NCI-H2227 treated with DMSO at 0.1 percent for 48 hours (cell line): ENCODE results near the gene BCL2.

ENCODE experiments used
- DNase-seq: peaks from one replicate; lab custom pipeline; 2025; lab: John Stamatoyannopoulos, UW

Gene BCL2

DNA sequence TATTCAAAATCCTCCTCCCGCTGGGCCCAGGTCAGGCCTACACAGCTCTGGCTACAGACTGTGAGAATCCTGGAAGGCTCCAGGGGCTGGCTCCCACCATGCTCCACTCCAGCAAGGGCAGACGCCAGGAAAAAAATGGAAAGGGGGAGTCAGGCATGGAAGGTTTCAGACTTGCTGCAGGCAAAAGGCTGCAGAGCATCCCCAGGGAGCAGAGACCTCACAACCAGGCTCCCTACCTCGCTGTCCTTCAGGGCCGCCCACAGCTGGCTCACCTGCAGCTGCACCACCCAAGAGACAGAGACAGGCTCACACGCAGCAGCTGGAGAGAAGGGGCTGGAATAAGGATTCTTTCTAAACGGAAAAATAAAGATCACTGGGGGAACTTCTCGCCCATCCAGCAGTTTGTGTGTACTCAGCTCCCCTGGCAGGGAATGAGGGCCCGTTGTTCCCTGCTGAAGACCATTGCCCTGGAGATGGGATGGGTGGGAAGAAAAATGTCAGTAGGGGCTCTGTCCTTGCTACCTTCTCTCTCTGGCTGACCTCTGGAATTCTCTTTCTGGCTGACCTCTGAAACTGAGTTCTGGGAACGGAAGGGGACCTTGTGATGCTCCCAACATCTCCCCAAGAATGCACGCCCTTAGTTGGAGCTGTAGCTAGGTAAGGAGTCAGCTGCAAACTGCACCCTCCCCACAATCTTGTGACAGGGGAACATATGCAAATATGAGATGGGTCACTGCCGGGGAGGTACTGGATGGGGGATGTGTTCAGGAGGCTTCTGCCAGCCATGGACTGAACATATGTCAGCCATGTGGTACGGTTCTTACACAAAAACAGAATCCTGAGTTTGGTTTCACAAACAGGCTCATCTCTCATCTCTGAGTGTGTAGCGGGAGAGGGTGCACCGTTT lies 34.5 kb downstream of the BCL2 start:
- DNase-seq, result no peak

DNA sequence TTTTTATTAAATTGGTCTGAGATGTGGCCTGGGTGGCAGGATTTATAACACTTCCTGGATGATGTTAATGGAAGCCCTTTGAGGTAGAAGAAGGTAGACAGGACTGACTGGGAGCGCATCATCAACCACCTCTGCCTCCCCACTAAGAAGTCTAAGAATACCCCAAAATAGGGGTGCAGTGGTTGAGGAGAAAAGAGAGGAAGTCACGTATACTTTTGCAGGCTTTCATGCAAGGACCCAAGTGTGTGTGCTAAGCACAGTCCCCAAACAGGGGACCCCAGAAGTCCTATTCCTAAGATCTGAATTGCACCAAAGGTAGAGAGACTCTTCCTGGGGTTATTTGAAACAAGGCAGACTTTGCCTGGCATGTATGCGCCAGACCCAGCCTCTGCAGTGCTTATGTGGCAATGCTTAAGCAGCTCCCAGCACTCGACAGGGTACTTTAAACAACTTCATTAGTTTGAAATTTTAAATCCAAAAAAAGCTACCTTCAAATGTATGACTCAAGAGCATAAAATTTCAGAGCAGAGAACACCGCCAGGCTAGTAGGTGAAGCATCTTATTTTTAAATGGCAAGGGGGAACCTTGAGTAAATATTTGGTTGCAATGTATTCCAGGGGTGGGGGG lies 35.3 kb downstream of the BCL2 start:
- DNase-seq, result no peak

DNA sequence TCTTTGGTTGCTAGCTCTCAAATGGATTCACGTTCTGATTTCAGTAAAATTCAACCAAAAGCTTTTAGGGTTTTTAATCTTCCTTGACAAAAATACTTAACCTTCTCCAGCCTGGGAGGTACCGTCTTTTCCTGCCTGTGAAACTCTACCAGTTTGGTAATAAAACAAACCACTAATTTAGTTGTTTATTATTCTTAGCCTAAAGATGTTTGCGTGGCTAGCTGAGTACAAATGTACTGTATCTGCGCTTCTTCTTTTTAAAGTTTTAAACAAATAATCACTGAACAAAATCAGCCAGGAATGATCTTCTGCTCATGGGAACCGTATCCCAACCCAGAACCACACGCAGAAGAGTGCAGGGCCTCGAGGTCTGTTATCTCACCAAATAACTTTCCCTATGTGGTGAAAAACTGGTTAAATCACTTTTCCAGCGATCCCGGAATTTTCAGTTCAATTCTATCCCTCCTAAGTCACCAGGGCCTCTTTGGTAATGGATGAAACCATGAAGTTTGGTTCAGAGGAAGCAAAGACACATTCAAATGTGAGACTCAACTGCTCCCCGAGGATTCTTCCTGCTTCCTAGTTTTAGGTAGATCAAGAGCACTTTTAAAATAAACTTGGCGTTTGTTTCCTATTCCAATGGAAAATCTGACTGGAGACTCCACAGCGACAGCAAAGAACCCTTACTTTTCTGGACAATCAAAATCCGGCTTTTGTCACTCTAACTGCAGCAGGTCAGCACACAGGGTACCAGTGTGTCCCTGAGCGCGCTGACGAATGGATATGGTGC lies 36.1 kb downstream of the BCL2 start:
- DNase-seq, result no peak

DNA sequence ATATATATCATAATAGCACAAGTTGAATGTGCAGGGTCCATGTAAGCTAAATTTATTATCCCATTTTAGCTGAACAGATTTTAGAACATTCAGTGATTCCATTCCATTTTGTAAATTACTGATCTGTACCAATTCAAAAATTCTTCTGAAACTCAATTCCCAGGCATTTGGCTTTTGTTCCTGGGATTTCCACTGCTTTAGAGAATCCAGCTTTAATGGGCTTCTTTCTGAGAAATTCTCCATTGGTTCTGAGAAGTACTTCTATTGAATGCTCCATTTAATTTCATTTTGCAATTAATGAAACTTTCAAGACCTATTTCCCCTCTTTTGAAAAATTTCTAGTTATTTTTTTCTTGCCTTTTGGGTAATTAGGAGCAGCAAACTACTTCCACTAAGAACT lies 36.8 kb downstream of the BCL2 start:
- no peak for DNase-seq

DNA sequence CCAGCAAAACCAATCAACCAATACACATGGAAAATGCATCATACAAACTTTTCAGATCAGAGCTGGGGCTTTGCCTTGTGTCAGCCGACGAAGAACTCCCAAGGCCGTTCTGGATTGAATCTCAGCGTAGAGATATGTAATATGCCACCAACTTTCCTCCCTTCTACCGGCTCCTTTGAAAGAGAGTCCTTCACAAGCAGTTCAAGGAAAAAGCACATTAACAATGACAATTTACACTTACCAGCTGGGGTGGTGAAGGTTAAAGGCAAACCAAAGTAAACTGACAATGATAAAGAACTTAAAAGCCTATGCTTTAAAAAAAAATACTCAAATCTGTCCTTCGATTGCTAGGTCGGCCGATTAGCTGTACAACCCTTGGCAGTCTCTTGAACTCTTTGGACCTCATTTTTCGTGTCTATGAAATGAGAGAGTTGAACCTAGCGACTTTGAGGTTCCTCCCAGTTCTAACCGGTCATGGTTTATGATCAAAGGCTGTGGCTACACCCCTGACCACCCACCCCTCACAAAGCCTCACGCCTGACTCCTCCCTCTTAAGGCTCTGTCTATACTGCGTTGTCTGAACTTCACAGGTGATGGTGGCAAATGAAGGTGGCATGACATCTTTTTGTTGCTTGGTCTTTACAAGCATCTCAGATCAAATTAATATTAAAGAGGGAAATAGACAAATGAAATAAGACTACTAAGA lies 46.2 kb downstream of the BCL2 start:
- DNase-seq, result no peak

DNA sequence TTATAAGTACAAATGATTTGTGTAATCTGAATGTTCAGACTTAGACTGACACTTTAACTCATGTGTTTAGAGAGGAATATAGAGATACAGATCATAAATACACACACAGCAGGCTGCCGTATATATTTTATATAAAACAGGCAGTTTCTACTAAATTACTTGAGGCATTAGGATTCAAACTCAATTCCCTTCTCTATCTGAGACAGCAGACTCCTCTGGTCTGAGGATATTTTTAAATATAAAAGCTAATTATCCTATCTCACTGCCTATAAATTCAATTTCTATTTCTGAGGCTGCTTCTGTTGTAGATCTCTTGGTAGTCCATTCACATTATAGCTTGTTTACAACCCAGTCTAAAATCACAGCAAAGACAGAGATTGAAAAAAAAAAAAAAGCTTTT lies 46.9 kb downstream of the BCL2 start:
- DNase-seq, result no peak

DNA sequence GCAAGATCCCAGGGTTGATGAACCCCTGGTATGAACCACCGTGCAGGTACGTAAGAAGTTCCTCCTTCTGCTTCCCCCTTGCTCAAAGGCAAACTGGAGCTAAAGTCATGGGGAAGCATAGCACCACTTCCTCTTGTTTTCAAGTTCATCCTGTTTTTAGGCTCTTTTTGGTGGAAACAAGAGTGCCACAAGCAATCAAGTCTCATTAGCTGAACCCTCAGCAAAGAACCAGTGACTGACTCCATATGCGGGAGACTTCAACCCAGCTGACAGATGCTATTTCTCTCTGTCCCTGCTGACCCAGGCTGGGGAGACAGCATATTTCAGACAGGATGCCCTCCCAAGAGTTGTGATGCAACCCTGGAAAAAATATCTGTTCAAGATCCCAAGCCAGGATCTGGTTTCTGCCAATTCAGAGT lies 47.7 kb downstream of the BCL2 start:
- no peak for DNase-seq

DNA sequence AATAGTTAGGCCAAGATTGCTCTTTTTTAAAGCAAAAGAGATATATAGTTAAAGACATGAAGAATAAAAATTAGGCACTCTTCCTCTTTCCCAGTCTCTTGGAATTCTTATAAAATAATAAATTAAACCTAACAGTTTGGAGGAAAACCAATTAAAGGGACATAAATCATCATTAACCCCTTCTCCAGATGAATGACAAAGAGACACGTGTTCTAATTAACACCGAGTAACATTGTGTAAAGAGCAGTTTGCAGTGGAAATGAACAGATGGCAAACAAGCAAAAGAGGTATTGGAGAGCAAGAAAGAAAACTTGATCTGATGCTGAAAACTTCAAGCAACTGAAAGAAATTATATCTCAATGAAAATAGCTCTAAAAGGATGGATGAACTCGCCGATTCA lies 48.4 kb downstream of the BCL2 start:
- no peak for DNase-seq

DNA sequence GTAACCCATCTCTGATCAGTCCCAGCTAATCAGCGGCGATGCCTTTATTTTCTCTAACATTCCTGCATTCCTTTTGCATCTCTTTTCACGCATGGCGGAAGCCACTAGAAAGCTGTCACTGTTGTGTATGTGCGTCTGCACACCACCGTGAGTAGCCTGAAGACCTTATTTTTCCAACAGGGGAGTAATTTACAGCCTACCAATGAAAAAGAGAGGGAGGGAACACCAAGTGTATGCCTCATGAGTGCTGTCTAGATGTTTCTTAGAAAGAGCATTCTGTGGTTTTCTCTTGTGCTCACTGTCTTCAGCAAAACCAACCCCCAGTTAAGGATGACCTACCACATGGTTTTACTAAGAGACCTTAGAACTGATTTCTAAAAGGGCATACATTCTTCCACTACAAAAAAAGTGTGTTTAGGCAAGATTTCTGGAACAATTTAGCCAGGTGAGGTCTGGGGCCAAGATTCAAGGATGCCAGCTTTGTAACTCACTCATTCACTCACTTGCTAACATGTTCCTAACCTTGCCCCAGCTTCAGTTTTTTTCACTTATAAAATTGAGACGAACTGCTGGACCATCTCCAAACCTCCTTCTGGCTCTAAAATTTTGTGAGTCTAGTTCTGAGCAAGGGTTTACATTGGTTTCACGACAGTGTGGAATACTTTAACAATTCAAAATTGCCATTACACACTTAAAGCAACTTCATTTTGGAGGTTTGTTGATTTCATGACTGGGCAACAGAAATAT lies 51.4 kb downstream of the BCL2 start:
- DNase-seq, result no peak

DNA sequence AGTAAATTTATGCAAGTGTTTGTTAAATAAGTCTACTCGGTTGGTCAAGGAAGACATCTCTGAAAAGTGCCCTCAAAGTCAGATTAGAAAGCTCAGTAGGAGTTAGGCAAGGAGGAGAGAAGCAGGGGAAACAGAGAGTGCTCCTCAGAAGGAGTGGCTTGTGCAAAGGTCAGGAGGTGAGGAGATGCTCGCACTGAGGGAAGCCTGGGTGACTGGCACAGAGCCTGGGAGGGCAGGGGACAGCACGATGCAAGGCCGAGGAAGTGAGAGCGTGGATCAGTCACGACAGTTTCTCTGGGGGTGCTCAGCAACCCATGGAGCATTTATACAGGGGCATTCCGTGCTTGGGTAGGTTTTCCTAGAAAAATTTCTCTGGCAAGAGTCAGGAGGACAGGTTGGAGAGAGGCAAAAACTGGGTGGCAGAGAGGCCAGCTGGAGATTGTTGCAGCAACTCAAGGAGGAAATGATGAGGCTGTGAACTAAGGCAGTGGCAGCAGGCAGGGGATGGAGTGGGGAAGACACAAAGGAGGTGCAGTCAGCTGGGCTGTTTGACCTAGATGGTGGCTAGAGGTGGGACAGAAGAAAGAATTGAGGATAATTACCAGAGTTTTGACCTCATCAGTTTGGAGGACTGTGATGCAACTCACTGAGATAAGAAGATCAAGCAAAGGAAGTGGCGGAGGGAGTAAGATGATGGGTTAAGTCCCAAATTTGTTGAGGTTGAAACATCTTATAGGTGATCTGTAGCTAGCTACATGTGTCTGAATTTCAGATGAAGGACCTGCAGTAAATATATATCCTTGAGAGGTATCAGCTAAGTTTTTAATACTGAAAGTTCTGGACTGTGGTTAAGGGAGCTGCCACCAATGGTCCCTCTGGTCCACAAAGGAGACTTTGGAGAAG lies 52.4 kb downstream of the BCL2 start:
- no peak for DNase-seq

DNA sequence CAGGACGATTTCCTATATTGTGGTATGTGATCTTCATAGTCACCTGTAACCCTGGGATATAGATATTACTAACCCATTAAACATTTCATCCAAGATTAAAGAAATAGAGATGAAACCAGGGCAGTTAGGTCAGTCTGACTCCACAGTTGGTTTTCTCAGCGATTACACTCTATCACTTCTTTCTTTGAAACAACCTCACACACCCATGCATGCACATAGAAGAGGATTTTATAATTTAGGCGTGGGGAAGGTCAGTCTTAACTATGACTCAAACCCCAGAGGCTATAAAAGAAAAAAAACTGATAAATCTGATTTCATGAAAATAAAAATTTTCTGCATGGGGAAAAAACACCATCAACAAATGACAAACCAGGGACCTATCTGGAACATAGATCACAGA lies 54.2 kb downstream of the BCL2 start:
- DNase-seq, result no peak

DNA sequence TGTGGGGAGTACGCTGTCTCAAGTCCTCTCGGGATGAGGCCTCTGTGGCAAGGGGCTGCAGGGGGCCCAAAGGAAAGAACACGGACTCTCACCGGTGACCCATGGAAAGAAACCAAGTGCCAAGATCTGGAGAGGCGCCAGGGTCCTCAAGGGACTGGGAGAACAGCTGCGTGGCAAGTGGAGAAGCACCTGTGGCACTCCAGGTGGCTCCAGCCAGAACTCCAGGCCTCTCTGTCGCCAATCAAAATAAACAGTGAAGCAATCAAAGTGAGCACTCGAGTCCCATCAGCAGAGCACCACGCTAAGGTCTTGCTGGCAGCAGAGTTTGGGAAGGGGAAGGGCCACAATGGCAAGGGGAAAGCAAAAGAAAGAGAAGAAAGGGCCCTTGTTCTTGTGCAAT lies 54.7 kb downstream of the BCL2 start:
- no peak for DNase-seq

DNA sequence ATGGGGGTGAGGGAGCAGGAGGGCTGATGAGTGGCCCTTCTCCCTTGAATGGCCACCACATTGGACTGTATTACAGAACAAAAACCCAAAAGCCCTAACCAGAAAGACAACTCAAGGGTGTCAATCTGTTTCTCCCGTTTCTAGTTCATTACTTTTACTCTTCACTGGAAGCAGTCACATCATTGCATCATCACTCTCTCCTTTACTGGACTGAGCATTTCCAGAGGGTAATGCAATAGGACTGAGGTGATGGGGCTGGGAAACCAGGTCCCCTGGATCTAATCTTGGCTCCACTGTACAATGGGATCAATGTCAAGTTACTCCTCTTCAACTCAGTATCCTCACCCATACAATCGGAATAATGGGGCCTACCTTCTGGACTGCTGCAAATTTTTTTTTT lies 56.1 kb downstream of the BCL2 start:
- no peak for DNase-seq

DNA sequence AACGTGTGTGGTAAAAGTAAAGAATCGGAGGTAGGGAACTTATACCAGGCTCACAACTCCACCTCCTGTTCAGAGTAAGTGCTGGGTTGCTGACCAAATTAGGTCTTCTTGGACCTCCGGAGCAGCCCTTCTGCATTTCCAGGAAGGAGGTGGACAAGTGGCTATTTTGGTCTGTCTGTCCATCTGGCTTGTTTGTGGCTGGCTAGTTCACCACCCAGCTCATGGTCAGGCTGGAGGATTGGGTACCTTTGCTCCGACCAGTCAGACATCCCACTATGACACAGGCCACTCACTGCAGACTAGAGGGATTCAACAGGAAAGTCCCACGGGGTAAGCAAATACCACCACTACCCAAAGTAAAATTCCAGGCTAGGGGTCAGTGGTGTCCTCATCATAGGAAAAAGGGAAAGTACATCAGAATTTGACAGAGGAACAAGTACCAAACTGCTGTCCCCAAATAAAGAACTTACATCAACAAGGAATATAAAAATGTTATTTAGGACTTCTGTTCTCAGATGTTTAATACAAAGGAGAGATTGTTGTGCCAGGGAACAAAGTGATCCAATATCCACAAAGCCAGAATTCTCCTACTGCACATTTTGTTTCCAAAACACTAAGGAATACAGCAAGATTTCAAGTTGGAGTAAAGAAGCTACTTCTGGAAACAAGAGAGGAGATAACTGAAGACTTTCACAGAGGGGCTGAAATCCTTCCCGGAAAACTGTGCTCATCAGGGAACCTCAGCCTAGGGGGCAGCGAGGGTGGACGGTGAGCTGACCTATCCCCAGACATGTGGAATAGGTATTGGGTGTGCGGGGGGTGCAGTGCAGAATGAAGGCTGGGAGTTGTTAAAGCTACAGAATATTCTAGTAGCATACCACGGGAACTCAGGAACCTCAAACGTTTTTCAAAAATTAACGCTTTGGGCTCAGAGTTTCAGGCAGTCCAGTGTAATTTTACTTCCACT lies 56.9 kb downstream of the BCL2 start:
- no peak for DNase-seq

DNA sequence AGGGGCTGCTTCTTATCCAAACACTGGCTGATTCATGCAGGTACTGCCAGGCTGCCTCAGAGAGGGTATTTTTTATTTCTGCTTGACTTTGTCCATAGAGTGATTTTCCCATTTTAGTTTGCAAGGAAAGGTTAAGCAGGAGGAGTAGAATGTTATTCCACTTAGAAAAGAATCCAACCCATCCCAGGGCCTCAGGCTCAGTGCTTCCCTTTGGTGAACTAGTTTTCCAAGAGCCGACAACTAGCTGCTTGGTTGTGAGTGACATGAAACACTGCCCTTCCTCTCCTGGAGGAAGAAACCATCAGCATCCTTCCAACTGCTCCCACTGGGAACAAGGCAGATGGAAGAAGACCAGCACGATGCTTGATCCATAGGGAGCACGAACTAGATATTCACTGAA lies 58.5 kb downstream of the BCL2 start:
- DNase-seq, result no peak

DNA sequence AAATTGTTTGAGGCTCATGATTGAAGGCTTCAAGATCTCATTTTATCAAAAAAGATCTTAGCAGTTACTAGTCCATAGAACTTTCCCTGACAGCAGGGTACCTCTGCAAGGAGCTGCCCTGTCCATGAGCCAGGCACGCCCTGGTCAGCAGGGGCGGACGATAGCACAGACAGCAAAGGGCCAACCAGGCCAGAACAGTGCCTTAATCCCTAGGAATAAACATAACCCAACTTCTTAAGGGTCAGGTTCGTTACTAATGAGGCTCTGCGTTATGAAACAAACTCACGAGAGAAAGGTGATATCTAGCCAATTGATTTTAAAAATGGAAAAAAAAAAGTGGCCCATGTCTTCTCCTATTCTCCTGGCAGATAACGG lies 59.2 kb downstream of the BCL2 start:
- DNase-seq, result no peak

DNA sequence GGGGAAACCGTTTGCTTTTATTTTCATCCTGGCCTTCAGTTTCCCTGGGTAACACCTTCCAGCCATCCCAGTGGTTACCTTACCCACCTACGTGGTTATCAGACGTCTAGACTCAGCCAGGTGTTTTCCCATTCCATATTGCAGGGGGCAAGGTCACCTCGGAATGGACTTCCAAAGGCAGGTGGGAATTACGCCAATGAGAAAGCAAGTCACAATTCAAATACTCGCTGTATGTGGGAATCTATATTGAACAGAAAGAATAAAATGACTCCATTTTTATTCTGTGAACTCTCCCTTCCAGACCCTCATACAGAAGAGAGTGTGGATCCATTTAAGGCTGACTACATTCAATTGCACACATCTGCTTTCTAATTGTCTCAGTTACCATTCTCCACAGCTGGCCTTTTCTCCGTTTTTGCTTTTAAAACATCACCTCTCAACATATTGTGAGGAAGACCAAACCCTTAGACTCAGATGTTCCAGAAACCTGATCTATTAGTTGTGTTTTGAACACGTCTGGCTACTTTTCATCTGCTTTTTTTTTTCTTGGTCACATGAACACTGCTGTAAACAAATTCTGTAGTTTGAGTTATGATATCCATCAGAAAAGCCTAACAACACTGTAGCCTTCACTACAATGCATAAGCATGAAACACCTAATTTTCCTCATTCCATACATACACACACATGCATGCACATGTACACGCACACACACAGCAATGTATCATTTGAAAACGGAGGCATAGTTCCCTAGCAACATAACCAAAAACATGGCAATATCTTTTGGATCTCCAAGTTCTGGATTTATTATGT lies 59.8 kb downstream of the BCL2 start:
- DNase-seq, result no peak

DNA sequence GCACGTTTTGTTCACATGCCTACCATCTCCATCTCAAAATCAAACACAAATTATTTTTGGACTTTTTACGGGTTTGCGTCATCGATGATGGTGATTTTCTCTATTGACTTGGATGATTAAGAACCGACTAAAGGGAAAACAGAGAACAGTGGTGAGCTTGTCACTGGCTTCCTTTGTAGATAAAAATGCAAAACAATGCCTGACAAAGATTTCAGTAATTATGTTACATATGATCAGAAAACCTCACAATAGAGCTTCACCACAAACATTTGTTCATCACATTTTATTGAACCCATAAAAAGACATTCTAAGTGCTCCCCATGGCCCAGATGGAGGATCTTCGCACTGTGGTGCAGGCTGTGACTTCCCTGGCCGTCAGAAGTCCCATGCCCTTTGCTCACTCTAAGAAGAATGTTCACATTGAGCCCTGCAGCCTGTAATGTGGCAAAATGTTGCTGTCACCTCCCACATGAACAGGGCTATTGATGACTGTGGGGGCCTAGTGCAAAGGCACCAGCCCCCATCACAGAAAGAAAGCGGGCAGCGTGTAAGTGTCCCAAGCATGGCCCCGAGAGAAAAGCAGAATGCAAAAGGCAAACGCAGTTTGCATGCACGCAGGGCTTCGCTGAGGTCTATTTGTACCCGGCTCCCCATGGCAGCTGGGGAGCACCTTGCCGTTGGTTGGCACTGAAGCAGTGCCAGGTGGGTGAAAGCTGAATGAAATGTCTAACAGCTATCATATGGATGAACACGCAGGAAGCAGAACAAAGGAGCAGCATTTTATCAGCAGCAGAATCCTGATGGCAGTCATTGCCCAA lies 60.6 kb downstream of the BCL2 start:
- no peak for DNase-seq
